Activated B cell treated with CpG ODN at 0.5 μM for 24 hours (primary cell): ENCODE measurements around the gene EPB41. TPM values are rescaled to one million over a fixed set of nuclear protein-coding genes. Genes with fewer than 3 reads are reported as not detected.

ENCODE experiments used
- ATAC-seq: fragments of 200-7000 bp; cut with Tn5 transposase; one replicate; pipeline ENCODE4 v1.10.0; 2021; ENCODE audit warnings: low read depth, mild to moderate bottlenecking, moderate library complexity
- CTCF ChIA-PET: fragments of 350-600 bp; sonication (Branson Sonifier 250); formaldehyde crosslinking; loops from one replicate; lab custom pipeline; 2021; ENCODE audit warnings: antibody characterized with exemption; lab: Charles Lee
- POLR2A ChIA-PET: fragments of 350-600 bp; sonication (Branson Sonifier 250); formaldehyde crosslinking; loops from one replicate; lab custom pipeline; 2021; ENCODE audit warnings: antibody characterized with exemption; lab: Charles Lee
- DNase-seq: peaks from one replicate; pipeline ENCODE4 v3.0.0; 2022
- H3K27ac Mint-ChIP-seq: one replicate; pipeline ENCODE4 v1.8.0; 2020; ENCODE audit warnings: mixed read lengths
- H3K27me3 Mint-ChIP-seq: one replicate; pipeline ENCODE4 v1.8.0; 2021; ENCODE audit warnings: mixed read lengths
- H3K36me3 Mint-ChIP-seq: one replicate; pipeline ENCODE4 v1.8.0; 2021; ENCODE audit warnings: low read depth, mixed read lengths
- H3K4me1 Mint-ChIP-seq: one replicate; pipeline ENCODE4 v1.8.0; 2021; ENCODE audit warnings: mixed read lengths
- H3K4me3 Mint-ChIP-seq: one replicate; pipeline ENCODE4 v1.8.0; 2020; ENCODE audit warnings: mild to moderate bottlenecking, mixed read lengths
- H3K9me3 Mint-ChIP-seq: one replicate; pipeline ENCODE4 v1.8.0; 2020; ENCODE audit warnings: mixed read lengths
- intact Hi-C: fragments of 100-400 bp; cut with micrococcal nuclease; formaldehyde crosslinking; loops from one replicate; pipeline ENCODE4 v1.15.1; 2024
- total RNA-seq: library from RNA; stranded (reverse); gene quantifications from 2 replicates; pipeline ENCODE4 v1.2.3, GENCODE V29; 2022
- TF ChIP-seq, protein P1 (sequence below): fragments of 200-600 bp; IDR thresholded peaks from one replicate; pipeline ENCODE4 v1.8.0; 2022; ENCODE audit warnings: antibody characterized with exemption, mild to moderate bottlenecking

EPB41 gene
- total RNA-seq, 1 donor from 2014 or later: 73.8 TPM

DNA sequence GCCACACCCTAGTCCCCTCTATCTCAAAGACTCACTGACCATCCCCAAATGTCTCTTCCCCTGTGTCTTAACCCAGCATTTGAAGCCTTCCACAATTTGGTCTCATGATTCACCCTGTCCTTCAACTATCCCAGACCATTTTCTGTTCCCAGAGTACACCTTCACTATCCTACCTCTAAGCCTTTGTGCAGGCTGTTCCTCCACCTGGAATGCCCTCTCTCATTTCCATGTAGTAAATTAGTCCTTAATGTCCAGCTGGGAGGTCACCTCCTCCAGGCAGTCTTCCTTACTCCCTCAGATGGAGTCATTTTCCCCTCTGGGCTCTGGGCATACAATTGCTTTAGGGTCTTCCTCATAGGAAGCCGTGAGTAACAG lies 31.1 kb upstream of the EPB41 start:
- H3K27me3 Mint-ChIP-seq: no peaks in the 10 kb centered on the region
- no peaks in the 10 kb centered on the region for H3K9me3 Mint-ChIP-seq
- H3K4me3 Mint-ChIP-seq: no peak overlapping the region
- H3K27ac Mint-ChIP-seq: no peak overlapping the region
- intact Hi-C loops: loop anchor here (2.0 kb wide), 1 partner anchor 1826 kb away; no protein-coding TSS in a partner anchor
- H3K4me1 Mint-ChIP-seq: peaks cover 42% of the 10 kb centered on the region
- ChIA-PET POLR2A (interaction anchor here (1.4 to 3.4 kb wide), 2 partner anchors 32 to 150 kb away, joined by 4 to 45 read pairs; partner anchors contain the start of gene EPB41), CTCF (interaction anchor here (0.6 to 13.2 kb wide), 4 partner anchors 98 to 542 kb away, joined by 3 to 421 read pairs (median 3); partner anchors contain the start of gene YTHDF2)
- ATAC-seq (no peak), DNase-seq (no peak)
- TF ChIP-seq, protein P1, sequence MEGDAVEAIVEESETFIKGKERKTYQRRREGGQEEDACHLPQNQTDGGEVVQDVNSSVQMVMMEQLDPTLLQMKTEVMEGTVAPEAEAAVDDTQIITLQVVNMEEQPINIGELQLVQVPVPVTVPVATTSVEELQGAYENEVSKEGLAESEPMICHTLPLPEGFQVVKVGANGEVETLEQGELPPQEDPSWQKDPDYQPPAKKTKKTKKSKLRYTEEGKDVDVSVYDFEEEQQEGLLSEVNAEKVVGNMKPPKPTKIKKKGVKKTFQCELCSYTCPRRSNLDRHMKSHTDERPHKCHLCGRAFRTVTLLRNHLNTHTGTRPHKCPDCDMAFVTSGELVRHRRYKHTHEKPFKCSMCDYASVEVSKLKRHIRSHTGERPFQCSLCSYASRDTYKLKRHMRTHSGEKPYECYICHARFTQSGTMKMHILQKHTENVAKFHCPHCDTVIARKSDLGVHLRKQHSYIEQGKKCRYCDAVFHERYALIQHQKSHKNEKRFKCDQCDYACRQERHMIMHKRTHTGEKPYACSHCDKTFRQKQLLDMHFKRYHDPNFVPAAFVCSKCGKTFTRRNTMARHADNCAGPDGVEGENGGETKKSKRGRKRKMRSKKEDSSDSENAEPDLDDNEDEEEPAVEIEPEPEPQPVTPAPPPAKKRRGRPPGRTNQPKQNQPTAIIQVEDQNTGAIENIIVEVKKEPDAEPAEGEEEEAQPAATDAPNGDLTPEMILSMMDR: no peak
- peaks cover 3% of the 10 kb centered on the region for H3K36me3 Mint-ChIP-seq

DNA sequence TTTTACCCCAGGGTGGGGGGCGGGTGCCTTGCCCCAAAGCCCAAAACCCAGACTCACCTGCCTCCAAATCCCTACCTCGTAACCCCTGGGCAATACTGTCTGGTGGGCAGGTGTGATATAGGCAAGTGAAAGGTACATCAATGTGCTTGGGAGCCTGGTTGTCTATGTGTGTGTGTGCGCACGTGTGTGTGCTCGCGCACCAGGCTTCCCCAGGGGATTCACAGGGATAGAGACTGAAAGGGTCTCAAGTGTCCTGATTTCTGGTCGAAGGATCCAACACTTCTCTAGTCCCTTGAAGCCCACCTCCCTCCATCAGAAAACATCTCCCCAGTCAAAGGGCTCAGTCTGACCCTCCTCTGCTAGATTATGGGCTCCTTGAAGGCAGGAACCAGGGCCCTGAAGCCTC lies 28.9 kb upstream of the EPB41 start:
- ATAC-seq (no peak), DNase-seq (no peak)
- Mint-ChIP-seq H3K27me3 (no peaks in the 10 kb centered on the region), H3K27ac (peak overlapping the region; percentile 91), H3K36me3 (peaks cover 3% of the 10 kb centered on the region), H3K4me3 (no peak overlapping the region), H3K9me3 (no peaks in the 10 kb centered on the region), H3K4me1 (peaks cover 56% of the 10 kb centered on the region)
- TF ChIP-seq, protein P1: no peak
- intact Hi-C loops: loop anchor here (1.0 to 2.0 kb wide), 3 partner anchors 149 to 332 kb away; partner anchors contain the start of genes TAF12, TRNAU1AP and YTHDF2
- ChIA-PET POLR2A (interaction anchor here (0.6 to 3.4 kb wide), 21 partner anchors 11 to 557 kb away, joined by 3 to 45 read pairs (median 5); partner anchors contain the start of genes EPB41, MED18, RCC1 and RNU11), CTCF (interaction anchor here (0.9 to 13.2 kb wide), 6 partner anchors 29 to 317 kb away, joined by 3 to 421 read pairs (median 9); partner anchors contain the start of genes EPB41, SRSF4 and YTHDF2)

DNA sequence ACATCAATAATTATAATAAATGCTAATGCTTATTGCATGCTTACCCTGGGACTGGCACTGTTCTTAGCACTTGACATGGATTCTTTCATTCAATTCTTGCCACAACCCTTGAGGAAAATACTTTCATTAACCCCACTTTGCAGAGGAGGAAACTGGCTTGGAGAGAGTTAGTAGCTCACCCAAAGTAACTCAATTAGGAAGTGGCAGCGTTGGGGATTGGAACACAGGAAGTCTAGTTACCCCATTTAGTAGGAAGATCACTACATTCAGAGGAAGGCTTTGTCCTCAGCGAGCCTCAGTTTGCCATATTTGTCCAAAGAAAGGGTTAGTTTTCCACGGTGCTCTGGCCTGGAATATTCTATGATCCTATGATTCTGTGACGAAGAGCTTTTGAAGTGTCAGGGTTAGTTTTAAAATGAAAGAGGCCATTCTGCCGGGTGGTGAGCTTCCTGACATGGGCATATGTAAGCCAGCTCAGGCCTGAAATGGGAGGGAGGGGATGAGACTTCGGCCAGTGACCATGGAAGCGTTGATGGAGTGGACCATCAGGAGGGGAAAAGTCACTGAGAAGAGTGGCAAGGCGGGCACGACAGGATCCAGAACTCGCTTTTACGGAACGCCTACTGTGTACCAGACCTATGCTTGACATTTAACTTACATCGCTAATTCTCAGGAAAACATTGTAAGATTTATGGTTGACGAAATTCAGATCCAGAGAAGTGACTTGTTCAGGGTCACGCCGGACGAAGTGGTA lies 28.2 kb upstream of the EPB41 start:
- TF ChIP-seq, protein P1: no peak
- peak overlapping the region; percentile 88 for H3K4me3 Mint-ChIP-seq
- no peak for ATAC-seq
- no peak for DNase-seq
- intact Hi-C loops: loop anchor here (1.0 to 2.0 kb wide), 4 partner anchors 149 to 333 kb away; partner anchors contain the start of genes TAF12, TRNAU1AP and YTHDF2
- peaks cover 58% of the 10 kb centered on the region for H3K4me1 Mint-ChIP-seq
- POLR2A ChIA-PET: interaction anchor here (0.7 to 3.4 kb wide), 4 partner anchors 13 to 516 kb away, joined by 3 to 45 read pairs (median 4); partner anchors contain the start of genes EPB41 and PHACTR4
- CTCF ChIA-PET: interaction anchor here (13.2 kb wide), 1 partner anchor 149 kb away, joined by 421 read pairs; no protein-coding TSS in a partner anchor
- no peaks in the 10 kb centered on the region for H3K9me3 Mint-ChIP-seq
- peaks cover 5% of the 10 kb centered on the region for H3K36me3 Mint-ChIP-seq
- H3K27me3 Mint-ChIP-seq: no peaks in the 10 kb centered on the region
- peak overlapping the region; percentile 91 for H3K27ac Mint-ChIP-seq

DNA sequence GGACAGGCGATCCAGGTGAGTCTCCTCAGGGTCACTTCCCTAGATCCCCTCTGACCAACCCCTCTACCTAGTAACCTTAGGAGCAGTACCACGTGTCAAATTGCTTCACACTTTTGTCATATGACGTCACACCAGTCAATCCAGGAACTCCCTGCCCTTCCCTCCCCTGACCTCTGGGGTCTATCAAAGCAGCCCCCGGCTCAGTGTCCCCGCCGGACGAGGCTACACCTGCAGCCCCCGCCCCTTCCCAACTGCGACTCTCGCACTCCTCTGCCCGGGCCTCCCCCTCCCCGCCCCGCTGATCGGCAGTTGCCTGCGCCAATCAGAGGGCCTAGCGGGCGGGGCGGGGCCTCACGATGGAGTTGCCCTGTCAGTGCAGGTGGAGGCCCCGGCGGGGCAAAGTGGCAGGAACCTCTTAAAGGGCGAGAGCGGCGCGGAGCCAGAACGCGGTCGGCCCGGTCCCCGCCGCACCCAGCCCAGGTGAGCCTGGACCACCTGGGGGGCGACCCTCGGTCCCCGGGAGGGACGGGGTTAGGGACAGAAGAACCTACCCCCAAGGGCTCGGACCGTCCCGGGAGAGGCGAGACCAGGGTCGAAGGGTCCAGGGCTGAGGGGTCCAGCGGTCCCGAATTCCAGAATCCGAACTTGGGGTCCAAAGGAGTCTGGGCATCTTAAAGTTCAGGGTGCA lies 27.5 kb upstream of the EPB41 start:
- POLR2A ChIA-PET: interaction anchor here (0.7 to 3.4 kb wide), 10 partner anchors 13 to 517 kb away, joined by 3 to 45 read pairs (median 5); partner anchors contain the start of genes EPB41, PHACTR4, RNU11 and SRSF4
- TF ChIP-seq, protein P1: no peak
- CTCF ChIA-PET: interaction anchor here (1.9 to 13.2 kb wide), 2 partner anchors 148 kb away, joined by 10 to 421 read pairs; no protein-coding TSS in a partner anchor
- Mint-ChIP-seq H3K4me1 (peaks cover 58% of the 10 kb centered on the region), H3K4me3 (peak overlapping the region; percentile 88), H3K27me3 (no peaks in the 10 kb centered on the region), H3K9me3 (no peaks in the 10 kb centered on the region), H3K36me3 (peaks cover 6% of the 10 kb centered on the region), H3K27ac (peak overlapping the region; percentile 91)
- intact Hi-C loops: loop anchor here (1.0 to 2.0 kb wide), 4 partner anchors 27 to 306 kb away; partner anchors contain the start of genes EPB41 and SRSF4
- peak; percentile 75 for ATAC-seq
- peak; percentile 94 for DNase-seq
